Right renal pelvis (tissue), 4 donors: ENCODE data around the gene NAALAD2. TPM values are rescaled to one million over a fixed set of nuclear protein-coding genes. Genes with fewer than 3 reads are reported as not detected.
"Not testable (repeated sequence)": the region's sequence is repeated elsewhere in the genome, so short reads cannot be mapped to it uniquely, and the experiment has no call there.

ENCODE experiments used
- DNase-seq, 4 donors: peaks; one replicate each; pipeline ENCODE4 v3.0.0-alpha.2; 2013; ENCODE audit warnings: low read depth in 4 of 4, low spot score in 3 of 4, missing footprints in 1 of 4
- polyA plus RNA-seq, 4 donors: library from polyadenylated mRNA; unstranded; fragments of 120-200 nt; gene quantifications; one replicate each; pipeline ENCODE4 v1.2.1, GENCODE V29; 2013; ENCODE audit not compliant: insufficient read length in 4 of 4

Gene NAALAD2
- polyA plus RNA-seq, 4 donors: 18.5 to 30.0 (median 26.5) TPM

- DNase-seq: not testable (repeated sequence)
These were observed 105.6 kb downstream of the NAALAD2 start for GRCh38 chr11:90239967-90240636.

- DNase-seq: no peak
These were observed 107.0 kb downstream of the NAALAD2 start for GRCh38 chr11:90241414-90241813.

Other genes with a start within 250 kb of the NAALAD2 start
- gene TRIM49D1, start 212.4 kb upstream of the NAALAD2 start, polyA plus RNA-seq: not detected
- not detected for gene TRIM49D2, start 210.6 kb upstream of the NAALAD2 start, polyA plus RNA-seq
- not detected for gene TRIM64, start 168.6 kb upstream of the NAALAD2 start, polyA plus RNA-seq
- not detected for gene TRIM49C, start 103.6 kb upstream of the NAALAD2 start, polyA plus RNA-seq
- gene UBTFL1, start 48.7 kb upstream of the NAALAD2 start, polyA plus RNA-seq: not detected
- 10 to 100 TPM; 46.0 to 57.4 (median 47.0) TPM for gene CHORDC1, start 88.4 kb downstream of the NAALAD2 start, polyA plus RNA-seq